GM19467 (cell line): ENCODE data around the gene MTG1.
"Not testable (repeated sequence)": the region's sequence is repeated elsewhere in the genome, so short reads cannot be mapped to it uniquely, and the experiment has no call there.

ENCODE experiments used
- ATAC-seq: cut with Tn5 transposase; IDR thresholded peaks from one replicate; pipeline ENCODE4 v1.9.1; 2021; ENCODE audit warnings: mild to moderate bottlenecking, moderate library complexity; ENCODE audit not compliant: unreplicated experiment

Gene MTG1

DNA sequence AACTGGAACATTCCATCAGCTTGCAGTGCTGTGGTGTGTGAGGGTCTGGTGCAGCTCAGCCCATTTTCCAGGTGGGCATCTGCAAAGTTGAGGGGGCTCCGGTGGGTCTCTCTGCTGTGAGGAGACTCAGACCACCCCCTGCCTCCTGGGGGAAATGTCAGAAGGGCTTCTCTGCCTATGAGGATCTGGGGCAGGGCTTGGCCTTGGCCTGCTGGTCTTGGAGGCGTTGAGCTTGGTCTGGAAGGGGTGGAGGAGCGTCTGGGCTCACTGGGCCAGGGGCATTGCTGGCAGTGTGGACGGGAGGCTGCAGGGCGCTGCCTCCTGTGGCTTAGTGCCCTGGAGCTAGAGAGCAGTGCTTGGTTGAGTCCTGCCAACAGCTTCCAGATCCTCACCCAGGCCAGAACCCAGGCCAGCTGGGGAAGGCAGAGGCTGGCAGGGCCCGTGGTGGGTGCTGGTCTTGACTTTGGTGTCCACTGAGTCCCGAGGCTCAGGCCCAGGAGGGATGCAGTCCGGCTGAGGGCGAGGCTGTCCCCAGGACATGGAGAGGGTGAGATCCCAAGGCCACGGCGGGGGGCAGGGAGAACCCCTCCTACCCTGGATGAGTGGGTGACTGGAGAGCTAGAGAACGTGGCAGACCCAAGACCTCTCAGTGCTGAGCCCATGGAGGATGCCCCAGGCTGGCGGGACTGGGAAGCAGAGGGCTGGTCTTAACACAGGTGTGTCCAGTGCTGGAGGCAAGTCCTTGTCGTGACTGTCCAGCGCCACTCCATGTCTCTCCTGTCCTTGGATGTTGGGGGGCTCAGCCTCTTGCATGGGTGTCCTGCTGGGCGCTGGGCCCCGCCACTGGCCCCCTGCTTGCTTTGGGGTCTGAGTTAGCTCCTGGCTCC lies 27.6 kb downstream of the MTG1 start:
- no peak for ATAC-seq

DNA sequence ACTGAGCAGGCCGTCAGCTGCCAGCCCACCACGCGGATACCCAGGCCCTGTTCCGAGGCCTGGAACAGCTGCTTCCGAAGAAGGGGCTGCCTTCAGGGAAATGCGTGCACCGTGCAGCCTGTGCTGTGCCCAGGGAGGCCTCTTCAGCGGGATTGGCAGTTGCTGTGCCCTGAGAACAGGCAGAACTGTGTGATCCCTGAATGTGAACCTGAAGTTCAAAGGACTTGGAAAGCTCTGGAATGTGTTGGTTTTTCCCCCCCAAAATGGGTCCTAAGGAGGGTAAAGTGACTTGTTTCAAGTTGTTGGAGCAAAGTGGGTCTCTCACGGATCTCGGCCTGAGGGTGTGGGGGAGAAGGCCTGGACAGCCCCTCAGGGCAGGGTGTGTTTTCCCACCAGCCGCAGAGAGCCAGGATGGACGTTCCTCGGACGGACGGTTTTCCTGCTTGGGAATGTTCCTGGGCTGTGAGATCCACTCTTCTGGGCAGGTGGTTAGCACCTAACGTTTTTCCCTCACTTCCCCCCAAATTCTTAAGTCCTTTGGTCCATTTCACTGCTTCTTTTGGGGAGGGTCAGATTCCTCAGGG lies 28.4 kb downstream of the MTG1 start:
- ATAC-seq, result no peak

DNA sequence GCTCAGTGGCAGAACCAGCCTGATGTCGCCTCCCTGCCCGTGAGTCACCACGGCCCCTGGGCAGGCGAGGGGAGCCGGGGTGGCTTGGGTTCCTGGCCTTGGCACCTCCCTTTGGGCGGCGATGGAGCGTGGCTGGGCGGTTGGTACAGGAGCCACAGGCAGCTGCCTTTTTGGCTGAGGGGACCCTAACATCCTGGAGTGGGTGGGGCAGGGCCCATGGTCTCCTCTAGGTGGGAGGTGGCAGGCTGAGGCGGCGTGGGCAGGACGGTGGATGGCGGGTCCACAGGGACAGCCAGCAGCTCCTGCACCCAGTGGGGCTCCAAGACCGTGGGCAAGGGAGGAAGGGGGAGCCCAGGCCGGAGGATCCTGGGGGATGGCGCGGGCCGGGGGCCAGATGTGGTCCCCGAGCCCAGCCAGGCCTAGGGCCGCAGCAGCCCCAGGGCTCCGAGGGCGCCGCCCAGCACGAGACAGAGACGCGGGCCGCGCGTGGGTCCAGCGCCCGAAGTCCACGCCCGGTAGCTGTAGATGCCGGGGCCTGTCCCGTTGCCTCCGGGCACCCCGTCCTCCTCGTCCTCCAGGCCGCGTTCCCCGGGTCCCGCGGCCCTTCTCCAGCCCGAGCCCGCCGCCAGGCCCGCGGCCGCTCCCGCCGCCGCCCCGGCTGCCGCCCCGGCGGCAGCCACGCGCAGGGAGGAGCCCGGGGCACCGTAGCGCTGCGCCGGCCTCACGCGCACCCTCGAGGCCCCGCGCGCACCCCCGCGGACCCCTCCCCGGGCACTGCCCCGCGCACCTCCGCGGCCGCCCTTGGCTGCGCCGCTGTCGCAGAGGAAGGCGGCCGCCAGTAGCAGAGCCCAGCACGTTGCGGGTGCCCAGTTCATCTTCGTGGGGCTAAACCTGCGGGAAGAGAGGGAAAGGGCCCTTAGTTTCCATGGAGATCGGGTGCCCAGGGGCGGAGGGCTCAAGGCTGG lies 29.1 kb downstream of the MTG1 start:
- no peak for ATAC-seq

DNA sequence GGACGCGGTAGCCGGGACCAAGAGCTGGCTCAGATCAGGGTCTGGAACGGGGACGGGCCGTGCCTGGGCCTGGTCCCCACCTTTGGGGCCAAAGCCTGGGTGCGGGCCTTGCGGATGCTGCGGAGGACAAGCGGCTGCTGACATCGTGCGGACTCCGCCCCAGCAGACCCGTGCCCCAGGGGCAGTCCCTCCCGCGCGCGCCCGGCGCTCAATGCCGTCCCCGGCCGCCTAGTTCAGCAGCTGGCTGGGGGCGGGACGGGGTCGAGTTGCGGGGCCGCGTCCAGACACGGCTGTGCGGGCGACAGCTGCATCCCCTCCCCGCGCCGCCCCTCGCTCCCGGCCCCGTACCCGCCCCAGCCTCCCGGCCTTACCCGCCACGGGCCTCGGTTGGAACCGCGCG lies 30.1 kb downstream of the MTG1 start:
- ATAC-seq, result not testable (repeated sequence)

DNA sequence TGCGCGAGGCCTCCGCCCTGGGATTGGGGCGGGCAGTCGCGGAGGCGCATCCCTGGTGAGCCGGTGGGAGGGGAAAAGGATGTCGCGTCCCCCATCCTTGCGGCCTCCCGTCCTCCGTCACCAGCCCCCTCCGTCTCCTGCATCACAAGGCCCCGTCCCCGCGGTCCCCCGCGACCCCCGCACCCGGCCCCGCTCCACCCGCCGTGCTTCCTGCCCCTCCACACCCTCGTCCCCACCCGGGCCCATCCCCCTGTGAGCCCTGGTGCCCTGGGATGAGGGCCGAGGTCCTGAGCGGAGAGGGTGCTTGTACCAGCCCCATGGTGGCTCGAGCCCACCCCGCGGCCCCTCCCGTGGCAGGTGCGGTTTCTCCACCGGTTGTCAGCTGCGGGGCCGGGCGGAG lies 30.6 kb downstream of the MTG1 start, which contains the start of gene SPRN:
TSS of gene SPRN (minus strand) at position 25 of the 400 bp plus-strand sequence. CDS start 944 bp downstream, outside the sequence.
- not testable (repeated sequence) for ATAC-seq

DNA sequence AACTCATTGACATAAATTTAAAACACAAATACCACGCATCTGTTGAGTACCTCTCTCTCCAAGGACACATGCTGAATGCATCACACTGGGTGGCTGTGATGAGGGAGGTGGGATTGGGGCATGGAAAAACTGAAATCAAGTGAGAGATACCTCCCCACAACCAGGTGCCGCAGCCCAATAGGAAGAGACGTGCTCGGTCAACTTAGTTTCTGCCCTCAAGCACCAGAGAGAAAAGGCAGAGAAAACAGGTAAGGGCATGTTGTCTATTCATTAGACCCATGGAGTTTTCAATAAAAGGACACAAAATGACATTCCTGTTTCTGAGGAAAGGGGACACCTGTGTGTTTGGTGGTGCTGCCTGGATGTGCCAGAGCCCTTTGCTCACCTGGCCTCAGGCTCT lies 35.6 kb downstream of the MTG1 start:
- ATAC-seq, result not testable (repeated sequence)

DNA sequence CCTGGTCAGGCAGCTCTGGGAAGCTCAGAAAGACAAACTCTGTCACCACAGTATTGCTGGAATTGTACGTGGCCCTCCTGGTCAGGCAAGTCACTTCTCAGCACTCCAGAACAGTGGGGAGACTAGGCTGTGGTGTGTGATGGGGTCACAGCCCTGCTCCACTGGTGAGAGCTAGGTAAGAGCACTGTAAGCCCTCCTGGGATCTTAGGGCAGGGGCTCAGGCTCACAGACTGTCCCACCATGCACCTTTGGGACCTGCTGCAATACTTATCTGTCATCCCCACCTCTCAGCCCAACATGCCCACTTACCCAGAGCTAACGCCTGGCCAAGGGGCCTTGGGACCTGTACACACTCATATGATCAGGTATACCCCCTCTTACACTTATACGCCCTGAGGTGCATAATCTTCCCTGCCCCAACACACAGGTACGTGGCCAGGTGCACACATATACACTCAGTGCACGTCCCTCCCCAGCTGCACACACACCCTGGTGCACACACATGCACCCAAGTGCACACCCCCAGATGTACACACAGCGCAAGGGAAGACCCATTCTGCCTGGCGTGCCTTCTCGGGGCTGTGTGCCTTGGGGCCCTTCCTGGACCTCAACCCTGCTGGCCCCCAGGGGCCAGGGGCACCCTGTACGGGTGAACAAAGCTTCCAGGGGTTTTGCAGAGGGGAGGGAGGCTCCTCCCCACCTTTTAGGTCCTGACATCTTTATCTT lies 38.1 kb downstream of the MTG1 start:
- not testable (repeated sequence) for ATAC-seq

DNA sequence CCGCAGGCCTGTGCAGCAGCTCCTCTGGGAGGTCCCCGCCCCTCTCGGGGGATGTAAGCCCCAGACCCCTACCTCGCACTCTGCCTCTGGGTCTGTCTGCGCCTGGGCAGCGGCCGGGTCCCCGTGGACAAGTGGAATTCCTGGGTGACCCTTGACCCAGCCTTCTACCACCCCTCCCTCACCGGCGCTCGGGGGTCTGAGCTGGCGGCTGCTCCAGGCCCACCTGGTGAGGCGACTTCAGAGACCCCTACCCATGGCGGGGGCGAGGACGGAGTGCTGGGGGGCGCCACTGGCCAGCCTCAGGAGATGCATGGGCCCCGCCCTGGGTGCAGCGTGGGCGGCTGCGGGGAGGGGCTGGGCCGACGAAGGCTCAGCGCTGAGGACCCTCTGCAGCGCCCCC lies 38.8 kb downstream of the MTG1 start:
- not testable (repeated sequence) for ATAC-seq

DNA sequence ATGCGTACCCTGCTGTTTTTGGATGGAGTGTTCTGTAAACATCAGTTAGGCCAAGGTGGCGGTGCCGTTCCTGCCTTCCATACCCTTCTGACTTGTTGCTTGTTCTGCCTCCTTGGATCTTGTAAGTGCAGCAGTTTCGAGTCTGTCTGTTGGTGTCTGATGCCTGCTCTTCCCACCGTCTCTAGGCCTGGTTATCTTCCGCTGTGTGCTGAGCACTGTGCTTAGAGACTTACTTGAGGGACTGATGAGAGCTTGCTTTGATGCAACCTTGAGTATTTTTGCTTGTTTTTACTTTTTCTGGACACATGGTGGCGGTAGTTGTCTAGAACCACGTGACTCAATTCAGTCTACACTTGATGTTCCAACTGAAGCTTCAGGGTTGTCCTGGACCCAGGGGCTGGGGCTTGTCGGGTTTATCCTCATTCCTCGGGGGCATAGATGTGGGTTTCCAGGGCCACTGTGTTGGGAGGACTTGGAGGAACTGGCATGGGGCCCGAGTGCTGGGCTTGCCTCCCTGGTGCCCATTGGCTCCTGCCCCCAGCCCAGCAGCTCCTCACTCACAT lies 44.8 kb downstream of the MTG1 start:
- no peak for ATAC-seq

DNA sequence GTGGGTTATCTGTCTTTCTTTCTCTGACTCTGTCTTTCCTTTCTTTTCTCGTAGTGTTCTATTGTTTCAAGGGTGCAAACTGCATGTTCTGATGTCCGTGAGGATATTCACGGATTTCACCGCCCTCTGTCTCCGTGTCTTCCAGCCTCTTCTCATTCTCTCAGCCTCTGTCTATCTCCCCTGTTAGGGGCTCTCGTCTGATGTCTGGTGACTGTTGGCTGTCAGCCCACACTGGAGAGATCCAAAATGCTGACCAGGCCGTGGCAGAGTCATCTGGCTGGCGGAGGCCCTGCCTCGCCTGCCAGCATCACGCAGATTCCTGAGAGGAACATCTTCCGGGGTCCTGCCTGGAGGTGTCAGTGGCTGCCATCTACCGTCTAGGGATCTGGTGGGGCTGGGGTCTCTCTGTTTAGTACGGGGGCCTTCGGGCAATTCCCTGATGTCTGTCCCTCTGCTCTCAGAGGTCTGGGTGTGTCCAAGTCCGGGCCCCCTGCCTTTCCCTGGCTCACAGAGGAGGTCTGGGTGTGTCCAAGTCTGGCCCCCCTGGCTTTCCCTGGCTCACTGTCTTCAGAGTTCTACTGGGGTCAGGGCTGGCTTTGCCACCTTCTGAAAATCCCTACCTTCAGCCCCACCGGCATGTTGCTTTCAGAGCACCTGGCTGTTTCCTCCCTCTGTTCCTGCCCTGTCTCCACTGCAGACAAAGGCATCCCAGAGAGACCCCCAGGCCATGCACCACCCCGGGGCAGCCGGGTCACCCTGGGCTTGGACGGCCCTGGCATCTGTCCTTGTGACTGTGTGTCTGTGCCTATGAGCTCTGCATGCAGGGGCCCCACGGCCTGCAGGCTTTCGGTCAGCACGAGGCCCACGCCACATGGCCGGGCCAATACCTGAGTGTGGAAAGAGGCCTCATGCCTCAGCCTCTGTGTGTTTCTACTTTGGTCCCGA lies 45.8 kb downstream of the MTG1 start:
- ATAC-seq, result no peak

DNA sequence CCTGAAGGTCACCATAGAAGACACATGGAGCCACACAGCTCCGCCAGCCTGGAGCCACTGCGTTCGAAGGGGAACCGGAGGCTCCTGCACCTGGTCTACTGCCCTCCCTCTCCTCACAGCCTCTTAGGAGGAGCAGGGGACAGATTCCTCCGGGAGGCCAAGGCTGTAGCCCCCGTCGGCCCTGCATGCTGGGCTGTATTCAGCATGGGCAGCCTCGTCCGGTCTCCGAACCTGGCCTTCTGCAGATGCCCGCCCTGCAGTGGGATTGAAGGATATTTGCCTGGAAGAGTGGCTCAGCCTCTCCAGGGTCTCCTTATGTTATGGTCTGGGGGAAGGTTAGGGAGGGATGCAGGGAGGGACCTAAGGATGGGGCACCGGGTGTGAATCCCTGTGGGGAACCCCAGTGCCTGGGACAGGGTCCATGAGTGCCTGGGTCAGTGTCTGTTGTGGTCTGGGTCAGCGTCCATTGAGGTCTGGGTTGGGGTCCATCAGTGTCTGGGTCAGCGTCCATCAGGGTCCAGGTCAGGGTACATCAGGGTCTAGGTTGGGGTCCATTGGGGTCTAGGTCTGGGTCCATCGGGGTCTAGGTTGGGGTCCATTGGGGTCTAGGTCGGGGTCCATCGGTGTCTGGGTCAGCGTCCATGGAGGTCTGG lies 46.8 kb downstream of the MTG1 start:
- ATAC-seq, result no peak

DNA sequence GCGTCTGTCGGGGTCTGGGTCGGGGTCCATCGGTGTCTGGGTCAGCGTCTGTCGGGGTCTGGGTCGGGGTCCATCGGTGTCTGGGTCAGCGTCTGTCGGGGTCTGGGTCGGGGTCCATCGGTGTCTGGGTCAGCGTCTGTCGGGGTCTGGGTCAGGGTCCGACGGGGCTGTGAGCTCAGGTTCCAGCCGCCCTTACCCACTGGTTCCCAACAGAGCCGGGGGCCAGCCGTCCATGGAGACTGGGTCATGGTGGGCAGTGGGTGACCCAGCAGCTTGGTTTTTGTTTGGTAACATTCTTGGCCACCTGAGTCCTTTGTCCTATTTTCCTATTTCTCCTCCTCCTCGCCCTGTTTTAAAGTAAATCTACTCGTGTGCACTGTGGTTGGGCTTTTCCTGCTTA lies 47.4 kb downstream of the MTG1 start:
- ATAC-seq, result not testable (repeated sequence)

DNA sequence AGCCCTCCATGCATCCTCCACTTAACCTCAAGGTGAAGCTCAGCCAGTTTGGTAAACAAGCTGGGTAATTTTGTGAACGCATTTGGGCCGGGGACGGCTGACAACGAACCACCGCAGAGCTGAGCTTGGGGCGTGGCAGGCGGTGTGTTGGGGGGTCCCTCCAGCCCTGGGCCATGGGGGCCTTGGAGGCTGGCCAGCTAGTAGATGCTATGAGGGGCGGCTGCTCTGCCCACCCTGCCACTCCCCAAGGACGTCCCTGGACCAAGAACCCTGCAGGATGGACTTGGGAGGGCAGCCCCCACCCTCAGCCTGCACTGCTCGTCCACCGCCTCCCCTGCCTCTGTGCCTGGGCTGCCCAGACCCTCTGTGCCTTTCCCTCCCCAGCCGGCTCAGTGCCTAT lies 47.8 kb downstream of the MTG1 start:
- no peak for ATAC-seq

DNA sequence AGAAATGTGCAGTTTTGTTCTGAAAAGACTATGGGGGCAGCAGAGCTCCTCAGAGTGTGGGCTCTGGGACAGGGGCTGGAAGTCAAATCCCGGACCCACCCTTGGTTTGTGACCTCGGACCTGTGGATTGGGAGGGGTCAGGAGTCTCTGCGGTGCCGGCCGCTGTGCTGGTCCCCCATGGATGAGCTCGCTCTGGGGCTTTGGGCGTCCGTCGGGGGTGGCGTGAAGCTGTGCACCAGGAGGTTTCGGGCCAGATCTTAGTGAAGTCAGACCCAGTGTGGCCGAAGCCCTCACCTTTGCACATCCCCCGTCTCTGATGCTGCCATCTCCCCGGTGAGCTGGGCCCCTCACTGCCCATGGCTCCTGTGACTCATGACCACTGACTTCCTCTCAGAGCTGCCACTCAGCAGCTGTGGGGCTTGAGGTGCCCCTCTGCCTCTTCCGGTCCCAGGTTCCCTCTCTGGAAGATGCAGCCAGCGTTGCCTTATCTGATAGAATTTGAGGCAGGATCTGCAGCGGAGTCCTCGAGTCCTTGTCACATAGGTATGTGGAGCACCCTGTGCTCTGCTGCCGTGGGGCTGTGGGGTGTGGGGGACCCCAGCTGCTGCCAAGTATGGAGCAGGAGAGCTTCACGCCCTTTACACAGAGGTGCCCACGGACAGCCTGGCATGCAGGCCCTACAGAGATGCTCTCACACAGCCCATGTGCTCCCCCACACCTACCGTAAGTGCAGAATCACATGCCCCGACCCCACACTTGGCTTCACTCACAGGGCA lies 48.4 kb downstream of the MTG1 start:
- ATAC-seq, result no peak

DNA sequence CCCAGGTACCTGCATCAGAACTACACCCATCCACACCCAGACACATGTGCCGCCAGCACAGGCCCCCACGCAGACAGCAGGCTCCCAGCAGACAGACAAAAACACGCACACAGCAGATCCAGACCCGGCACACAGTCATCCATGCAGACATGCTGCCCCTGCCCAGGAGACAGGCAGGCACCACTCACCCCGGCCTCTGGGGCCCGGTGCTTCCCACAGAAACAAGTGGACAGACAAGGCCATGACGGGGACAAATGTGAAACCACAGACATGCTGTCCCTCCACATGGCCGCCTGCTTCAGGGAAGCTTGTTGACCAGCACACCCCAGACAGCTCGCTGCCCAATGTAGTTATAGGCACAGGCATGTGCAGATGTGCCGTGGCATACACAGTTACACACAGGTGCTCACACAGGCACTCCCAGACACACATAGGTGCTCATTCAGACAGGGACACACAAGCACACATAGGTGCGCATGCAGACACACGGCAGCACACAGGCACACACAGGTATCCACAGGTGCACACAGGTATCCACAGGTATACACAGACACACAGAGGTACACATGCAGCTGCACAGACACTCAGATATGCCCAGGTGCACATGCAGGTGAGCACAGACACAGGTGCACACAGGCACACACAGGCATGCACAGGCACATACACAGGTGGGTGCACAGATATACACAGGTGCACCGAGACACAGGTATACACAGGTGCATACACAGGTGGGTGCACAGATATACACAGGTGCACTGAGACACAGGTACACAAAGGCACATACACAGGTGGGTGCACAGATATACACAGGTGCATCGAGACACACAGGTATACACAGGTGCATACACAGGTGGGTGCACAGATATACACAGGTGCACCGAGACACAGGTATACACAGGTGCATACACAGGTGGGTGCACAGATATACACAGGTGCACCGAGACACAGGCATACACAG lies 49.3 kb downstream of the MTG1 start:
- ATAC-seq, result no peak

DNA sequence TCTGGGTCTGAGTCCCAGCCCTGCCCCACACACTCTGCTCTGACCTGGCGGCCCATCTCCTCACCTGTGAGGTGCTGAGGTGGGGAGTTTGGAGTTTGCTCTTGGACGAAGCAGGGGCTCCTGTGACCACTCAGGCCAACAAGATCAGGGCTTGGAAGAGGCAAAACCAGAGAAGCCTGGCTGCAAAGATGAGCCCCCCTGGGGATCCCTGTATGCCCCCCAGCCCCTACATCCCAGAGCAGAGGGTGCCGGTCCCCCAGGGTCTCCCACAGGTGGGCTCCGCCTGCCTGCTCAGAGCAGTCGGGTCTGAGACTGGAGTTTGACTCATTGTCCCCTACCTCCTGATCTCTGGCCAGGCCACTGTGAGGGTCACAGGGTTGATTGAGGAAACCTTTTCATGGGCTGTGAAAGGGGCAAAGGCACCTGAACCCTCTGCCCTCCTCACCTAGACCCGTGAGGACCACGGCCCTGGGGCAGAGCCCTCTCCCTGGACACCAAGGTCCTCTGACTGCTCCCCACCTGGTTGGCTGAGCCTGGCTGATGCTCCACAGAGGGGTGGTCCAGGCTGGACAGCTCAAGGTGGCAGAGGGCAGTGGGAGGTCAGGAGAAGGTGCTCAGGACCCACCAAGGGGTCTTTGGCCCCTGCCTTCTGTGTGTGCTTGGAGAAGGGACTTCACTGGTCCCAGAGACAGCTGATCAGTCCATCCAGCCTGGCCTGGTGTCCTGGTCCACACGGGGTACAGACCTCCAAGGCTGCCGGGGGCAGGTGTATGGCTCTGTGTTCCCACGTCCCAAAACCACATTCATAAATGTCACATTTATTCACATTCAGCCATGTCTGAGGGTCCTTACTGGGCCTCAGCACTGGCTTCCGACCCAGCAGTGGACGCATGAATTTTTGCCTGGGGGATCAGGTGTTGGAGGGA lies 50.6 kb downstream of the MTG1 start:
- ATAC-seq, result no peak
